Breast epithelium (tissue), 3 donors: Measurements from ENCODE around the gene ILDR1.

ENCODE experiments used
- POLR2A ChIP-seq: fragments of 450-650 bp; IDR thresholded peaks from one replicate; pipeline ENCODE4 v1.6.1; 2016; ENCODE audit warnings: antibody characterized with exemption, mild to moderate bottlenecking, moderate library complexity
- TF ChIP-seq, protein P1 (sequence below), 3 donors: fragments of 450-650 bp; IDR thresholded peaks; one replicate each; pipeline ENCODE4 v1.5.1; 2016 to 2017; ENCODE audit warnings: antibody characterized with exemption in 3 of 3, mild to moderate bottlenecking in 3 of 3, moderate library complexity in 3 of 3

DNA sequence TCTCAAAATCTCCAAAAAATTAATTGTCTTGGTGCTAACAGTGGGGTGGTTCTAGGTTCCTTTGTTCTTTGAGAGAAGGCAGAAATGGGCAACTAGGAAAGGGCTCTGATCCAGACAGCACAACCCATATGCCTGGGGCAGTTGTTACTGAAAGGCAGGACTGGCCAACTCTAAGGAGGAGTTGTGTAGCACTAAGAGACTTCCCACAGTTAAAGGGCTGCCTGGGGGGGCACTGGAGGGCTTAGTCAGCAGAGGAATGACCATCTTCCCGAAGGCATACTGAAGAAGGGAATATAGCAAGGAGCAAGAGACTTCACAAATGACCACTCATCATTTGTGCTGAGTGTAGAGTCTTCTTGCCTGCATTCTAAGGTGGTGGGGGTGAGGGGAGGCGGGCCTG lies 15.8 kb downstream of the ILDR1 start:
- TF ChIP-seq, protein P1, sequence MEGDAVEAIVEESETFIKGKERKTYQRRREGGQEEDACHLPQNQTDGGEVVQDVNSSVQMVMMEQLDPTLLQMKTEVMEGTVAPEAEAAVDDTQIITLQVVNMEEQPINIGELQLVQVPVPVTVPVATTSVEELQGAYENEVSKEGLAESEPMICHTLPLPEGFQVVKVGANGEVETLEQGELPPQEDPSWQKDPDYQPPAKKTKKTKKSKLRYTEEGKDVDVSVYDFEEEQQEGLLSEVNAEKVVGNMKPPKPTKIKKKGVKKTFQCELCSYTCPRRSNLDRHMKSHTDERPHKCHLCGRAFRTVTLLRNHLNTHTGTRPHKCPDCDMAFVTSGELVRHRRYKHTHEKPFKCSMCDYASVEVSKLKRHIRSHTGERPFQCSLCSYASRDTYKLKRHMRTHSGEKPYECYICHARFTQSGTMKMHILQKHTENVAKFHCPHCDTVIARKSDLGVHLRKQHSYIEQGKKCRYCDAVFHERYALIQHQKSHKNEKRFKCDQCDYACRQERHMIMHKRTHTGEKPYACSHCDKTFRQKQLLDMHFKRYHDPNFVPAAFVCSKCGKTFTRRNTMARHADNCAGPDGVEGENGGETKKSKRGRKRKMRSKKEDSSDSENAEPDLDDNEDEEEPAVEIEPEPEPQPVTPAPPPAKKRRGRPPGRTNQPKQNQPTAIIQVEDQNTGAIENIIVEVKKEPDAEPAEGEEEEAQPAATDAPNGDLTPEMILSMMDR (IDR thresholded peaks at IDR 0.05): no peak
- no peak for TF ChIP-seq POLR2A
